ENCODE data around the gene NXF1.

NXF1 gene

GRCh38 chr11:62805076-62805892 lies at the start of gene NXF1:
Gene NXF1, minus strand, starts transcription at chr11:62805440. Its CDS starts 84 bp downstream, at chr11:62805356.
- DNase-seq (ENCODE audit: low read depth, low spot score): peak; percentile 97
- peak; percentile 23 for TF ChIP-seq CTCF (IDR thresholded peaks at IDR 0.05; ENCODE audit: low read depth, low read length)
- H3K4me3 ChIP-seq (ENCODE audit: low read depth, low read length): peak within 1 kb of the TSS; percentile 94
- in situ Hi-C loops (cut with HindIII; ENCODE audit: low sequenced_read_pairs): no loop called here

- H3K4me3 ChIP-seq (ENCODE audit: low read depth, low read length): peak overlapping the region; percentile 82
- TF ChIP-seq CTCF (IDR thresholded peaks at IDR 0.05; ENCODE audit: low read depth, low read length): no peak
- in situ Hi-C loops (cut with HindIII; ENCODE audit: low sequenced_read_pairs): no loop called here
- DNase-seq (ENCODE audit: low read depth, low spot score): no peak
Measured at GRCh38 chr11:62854013-62854824, 49.0 kb upstream of the NXF1 start.

- peak overlapping the region; percentile 82 for H3K4me3 ChIP-seq (ENCODE audit: low read depth, low read length)
- no peak for DNase-seq (ENCODE audit: low read depth, low spot score)
- in situ Hi-C loops (cut with HindIII; ENCODE audit: low sequenced_read_pairs): no loop called here
- no peak for TF ChIP-seq CTCF (IDR thresholded peaks at IDR 0.05; ENCODE audit: low read depth, low read length)
Measured at GRCh38 chr11:62853279-62853965, 48.2 kb upstream of the NXF1 start.

GRCh38 chr11:62852523-62853188 lies 47.4 kb upstream of the NXF1 start:
- DNase-seq (ENCODE audit: low read depth, low spot score): no peak
- H3K4me3 ChIP-seq (ENCODE audit: low read depth, low read length): no peak overlapping the region
- in situ Hi-C loops (cut with HindIII; ENCODE audit: low sequenced_read_pairs): no loop called here
- TF ChIP-seq CTCF (IDR thresholded peaks at IDR 0.05; ENCODE audit: low read depth, low read length): no peak

GRCh38 chr11:62851807-62852522 lies 46.7 kb upstream of the NXF1 start:
- in situ Hi-C loops (cut with HindIII; ENCODE audit: low sequenced_read_pairs): no loop called here
- no peak overlapping the region for H3K4me3 ChIP-seq (ENCODE audit: low read depth, low read length)
- no peak for DNase-seq (ENCODE audit: low read depth, low spot score)
- TF ChIP-seq CTCF (IDR thresholded peaks at IDR 0.05; ENCODE audit: low read depth, low read length): no peak

Data from astrocyte of the spinal cord (primary cell).